Umbilical cord (tissue), 2 donors: ENCODE data around the gene PTPN1. TPM values are rescaled to one million over a fixed set of nuclear protein-coding genes. Genes with fewer than 3 reads are reported as not detected.
A peak's percentile ranks its signal among the peaks of the same experiment; 100 is the strongest.
"Not testable (repeated sequence)": the region's sequence is repeated elsewhere in the genome, so short reads cannot be mapped to it uniquely, and the experiment has no call there.

Experiments
- DNase-seq: peaks from one replicate; pipeline ENCODE4 v3.0.0-alpha.2; 2015; ENCODE audit warnings: low spot score
- total RNA-seq: library from RNA; depleted of rRNA; stranded (reverse); fragments of >200 nt; gene quantifications from one replicate; pipeline ENCODE4 v1.2.3, GENCODE V29; 2014; ENCODE audit warnings: low replicate concordance; ENCODE audit not compliant: insufficient read depth

Gene PTPN1
- total RNA-seq = 22.1 TPM

- DNase-seq = peak; percentile 99
Measured at GRCh38 chr20:50509923-50510705, at the start of gene PTPN1. PTPN1 (plus strand) TSS chr20:50510383; CDS start chr20:50510528, 145 bp downstream.

GRCh38 chr20:50460608-50461267 is 49.4 kb upstream of the PTPN1 start:
- peak; percentile 83 for DNase-seq

DNA sequence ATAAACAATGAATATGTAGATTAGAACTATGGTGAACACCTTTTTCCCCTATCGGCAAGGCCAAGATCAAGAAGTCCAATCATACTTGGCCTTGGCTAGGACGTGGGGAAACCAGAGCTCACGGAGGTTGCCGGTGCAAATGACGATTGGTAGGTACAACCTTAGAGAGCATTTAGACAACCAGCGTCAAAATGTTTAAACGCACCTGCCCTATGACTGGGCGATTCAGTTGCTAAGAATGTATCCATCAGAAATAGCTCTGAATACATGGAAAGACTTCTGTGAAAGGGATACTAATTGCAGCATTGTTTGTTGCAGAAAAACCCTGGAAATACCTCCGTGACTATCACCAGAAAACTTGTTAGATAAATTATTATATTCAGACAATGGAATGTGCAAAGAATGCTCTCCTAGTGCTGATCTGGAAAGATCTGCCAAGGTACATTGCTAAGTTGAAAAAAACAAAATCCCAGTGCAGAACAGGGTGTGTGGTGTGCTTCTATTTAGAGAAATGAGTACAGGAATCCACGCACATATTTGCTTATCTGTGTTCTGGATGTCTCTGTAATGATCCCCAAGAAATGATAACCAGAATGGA is 48.0 kb upstream of the PTPN1 start:
- DNase-seq = peak; percentile 70

- DNase-seq = peak; percentile 66
Measured at GRCh38 chr20:50464026-50464724, 46.0 kb upstream of the PTPN1 start.

DNA sequence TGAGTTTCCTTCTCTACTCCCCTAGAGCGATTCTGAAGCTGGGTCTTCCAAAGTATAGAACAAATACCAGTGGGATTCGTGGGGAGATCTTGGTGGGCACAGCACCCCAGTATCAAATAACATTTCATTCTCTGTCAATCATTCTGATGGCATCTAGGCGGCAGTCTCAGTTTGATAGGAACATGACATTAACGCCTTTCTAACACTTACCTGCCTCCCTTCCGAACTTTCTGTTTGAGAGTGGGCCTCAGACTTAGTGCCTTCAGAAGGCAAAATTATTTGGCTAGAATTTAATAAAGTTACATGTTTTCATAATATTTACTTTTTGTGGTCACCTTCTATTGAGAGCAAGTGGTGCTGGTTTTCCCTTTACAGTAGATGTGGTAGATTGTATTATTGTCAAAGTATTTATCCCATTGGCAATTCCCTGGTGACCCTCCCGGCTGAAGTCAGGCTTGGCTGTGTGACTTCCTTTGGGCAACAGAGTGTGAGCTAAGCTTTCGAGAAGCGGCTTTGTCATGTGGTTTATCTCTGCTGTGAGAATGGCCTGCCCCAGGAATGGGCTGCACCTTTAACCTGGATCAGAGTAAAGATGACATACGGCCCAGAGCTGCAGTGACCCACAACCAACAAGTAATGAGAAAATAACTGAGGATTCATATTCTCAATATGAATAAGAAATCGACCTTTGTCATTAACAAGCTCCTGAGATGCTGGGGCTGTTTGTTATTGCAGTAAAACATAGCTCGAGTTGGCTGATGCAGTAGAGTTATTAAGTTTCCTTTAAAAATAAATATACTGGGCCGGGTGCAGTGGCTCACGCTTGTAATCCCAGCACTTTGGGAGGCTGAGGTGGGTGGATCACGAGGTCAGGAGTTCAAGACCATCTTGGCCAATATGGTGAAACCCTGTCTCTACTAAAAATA is 45.2 kb upstream of the PTPN1 start:
- DNase-seq = no peak

GRCh38 chr20:50467174-50467573 is 43.0 kb upstream of the PTPN1 start:
- peak; percentile 46 for DNase-seq

DNA sequence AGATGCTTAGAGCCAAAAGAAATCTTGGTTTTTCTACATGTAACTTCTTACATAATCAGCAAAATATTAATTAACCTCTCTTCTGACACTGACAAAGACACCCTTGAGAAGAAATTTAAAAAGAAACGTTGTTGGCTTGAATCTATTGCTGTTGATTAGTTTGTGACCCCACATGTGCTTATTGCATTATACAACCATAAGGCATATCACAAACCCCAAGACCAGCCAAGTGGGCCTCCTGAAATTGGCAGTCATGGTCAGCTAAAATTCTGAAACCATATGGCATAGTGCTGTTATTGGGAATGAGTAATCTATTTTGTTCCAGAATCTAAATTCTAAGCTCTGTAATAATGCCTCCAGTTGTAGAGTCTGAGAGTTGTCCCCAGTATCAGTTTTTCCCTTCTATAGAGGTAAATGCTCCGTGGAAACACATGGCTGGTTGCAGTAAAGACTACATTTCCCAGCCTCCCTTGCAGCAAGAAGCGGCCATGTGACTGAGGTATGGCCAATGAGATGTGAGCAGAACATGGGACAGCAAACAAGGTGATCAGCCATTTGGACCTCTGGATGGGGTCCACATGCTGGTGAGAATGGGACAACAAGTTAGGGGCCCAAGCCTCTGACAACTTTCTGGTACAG is 42.3 kb upstream of the PTPN1 start:
- no peak for DNase-seq

GRCh38 chr20:50468378-50468798 is 41.8 kb upstream of the PTPN1 start:
- no peak for DNase-seq

GRCh38 chr20:50469176-50469723 is 40.9 kb upstream of the PTPN1 start:
- no peak for DNase-seq

GRCh38 chr20:50469796-50470195 is 40.4 kb upstream of the PTPN1 start:
- DNase-seq = no peak

- no peak for DNase-seq
Measured at GRCh38 chr20:50470264-50470858, 39.8 kb upstream of the PTPN1 start.

DNA sequence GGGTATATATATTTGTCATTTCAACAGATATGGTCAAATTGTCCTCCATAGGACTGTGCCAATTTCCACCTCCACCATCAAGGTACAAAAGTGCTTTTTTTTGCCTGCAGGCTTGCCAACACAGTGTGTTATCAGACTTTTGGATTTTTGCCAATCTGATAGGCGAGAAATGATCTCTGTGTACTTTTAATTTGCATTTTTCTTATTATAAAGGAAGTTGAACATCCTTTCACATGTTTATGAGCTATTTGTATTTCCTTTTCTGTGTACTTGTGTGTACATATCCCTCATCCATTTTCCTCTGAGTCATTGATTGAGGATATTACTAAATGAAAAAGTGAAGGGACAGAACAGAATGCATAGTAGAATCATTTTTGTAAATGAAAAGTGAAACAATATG is 39.0 kb upstream of the PTPN1 start:
- DNase-seq = no peak

DNA sequence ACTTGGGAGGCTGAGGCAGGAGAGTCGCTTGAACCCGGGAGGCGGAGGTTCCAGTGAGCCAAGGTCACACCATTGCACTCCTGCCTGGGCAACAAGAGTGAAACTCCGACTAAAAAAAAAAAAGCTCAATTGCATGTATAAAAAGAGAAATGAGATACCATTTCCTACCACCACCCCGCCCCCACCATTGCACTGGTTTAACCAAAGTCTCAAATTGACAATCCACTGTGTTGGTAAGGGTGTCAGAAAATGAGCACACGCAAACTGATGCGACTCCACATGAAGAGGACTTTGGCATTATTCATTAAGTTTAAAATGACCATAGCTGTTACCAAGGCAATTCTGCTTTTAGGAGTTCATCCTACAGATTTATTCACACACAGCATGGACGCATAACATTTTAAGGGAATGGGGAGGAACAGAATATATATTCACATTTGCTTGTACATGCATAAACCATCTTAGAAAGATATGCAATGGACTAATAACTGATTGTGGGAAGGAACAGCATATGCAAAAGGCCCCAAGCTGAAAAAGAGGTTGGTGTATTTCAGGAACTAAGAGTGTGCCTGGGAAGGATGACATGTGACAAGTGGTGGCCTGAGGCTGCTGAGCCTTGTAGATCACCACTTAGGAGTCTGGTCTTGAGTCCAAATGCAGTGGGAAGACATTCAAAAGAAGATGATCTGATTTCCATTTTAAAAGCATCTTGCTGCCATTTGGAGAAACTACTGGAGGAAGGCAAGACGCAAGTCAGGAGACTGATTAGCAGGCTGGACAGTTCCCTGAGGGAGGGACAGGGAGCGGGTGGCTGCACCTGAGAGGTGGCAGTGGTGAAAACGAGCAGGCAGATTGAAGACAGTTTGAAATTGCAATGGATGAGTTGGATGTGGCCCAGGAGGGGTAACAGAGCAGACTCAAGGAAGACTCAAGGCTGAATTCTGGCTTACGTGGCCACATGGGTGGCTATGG is 37.2 kb upstream of the PTPN1 start:
- no peak for DNase-seq

GRCh38 chr20:50474356-50474755 is 35.8 kb upstream of the PTPN1 start:
- not testable (repeated sequence) for DNase-seq

DNA sequence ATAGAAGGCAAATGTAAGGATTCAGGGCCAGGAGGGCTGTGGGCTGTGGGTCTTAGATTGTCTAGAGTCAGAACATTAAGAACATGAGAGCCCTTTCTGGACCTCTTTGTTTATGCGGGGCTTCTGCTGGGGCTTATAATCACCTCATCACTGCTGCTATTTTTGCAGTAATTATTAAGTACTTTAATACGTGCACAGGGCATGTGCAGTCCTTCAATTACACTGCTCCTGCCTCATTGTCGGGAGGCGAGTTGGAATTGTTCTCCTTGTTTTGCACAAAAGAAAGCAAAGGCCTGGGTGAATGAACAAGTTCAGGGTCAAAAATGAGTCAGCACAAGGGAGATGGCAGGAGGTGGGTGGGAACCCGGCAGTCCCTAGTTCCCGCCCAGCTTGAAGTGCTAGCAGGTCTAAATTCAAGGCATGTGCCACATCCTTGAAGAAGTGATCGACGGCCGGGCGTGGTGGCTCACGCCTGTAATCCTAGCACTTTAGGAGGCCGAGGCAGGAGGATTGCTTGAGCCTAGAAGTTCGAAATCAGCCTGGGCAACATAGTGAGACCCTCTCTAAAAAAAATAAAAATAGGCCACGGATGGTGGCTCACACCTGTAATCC is 34.4 kb upstream of the PTPN1 start:
- DNase-seq = no peak

DNA sequence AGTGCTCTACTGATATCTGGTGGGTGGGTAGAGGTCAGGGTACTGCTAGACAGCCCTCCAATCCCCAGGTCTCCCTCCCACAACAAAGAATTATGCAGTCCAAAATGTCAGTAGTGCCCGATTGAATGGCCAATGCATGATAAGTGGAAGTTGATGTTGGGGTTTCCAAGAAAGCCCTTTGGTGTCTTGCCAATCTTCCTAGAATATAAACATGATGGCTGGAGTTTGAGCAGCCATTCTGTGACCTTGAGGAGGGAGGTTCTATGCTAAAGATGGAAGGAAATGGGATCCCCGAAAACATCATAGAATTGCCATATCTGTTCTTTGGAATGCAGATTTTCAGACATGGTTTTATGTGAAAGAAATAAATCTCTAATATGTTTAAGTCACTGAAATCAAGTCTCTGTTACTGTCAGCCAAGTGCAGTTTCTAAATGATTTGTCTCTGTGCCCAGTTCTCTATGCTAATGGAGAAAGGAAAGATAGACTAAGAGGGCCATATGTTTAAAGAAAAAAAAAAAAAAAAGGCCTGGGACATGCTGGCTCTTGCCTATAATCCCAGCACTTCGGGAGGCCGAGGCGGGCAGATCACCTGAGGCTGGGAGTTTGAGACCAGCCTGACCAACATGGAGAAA is 32.8 kb upstream of the PTPN1 start:
- DNase-seq = no peak

GRCh38 chr20:50478162-50478990 is 31.8 kb upstream of the PTPN1 start:
- DNase-seq = peak; percentile 58
